ENCODE measurements around the gene IQCH.
A peak's percentile ranks its signal among the peaks of the same experiment; 100 is the strongest.

- TF ChIP-seq, protein P1, sequence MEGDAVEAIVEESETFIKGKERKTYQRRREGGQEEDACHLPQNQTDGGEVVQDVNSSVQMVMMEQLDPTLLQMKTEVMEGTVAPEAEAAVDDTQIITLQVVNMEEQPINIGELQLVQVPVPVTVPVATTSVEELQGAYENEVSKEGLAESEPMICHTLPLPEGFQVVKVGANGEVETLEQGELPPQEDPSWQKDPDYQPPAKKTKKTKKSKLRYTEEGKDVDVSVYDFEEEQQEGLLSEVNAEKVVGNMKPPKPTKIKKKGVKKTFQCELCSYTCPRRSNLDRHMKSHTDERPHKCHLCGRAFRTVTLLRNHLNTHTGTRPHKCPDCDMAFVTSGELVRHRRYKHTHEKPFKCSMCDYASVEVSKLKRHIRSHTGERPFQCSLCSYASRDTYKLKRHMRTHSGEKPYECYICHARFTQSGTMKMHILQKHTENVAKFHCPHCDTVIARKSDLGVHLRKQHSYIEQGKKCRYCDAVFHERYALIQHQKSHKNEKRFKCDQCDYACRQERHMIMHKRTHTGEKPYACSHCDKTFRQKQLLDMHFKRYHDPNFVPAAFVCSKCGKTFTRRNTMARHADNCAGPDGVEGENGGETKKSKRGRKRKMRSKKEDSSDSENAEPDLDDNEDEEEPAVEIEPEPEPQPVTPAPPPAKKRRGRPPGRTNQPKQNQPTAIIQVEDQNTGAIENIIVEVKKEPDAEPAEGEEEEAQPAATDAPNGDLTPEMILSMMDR (IDR thresholded peaks at IDR 0.05) = peak in 5 of 6 experiments; percentile 12 to 85 (median 55)
- TF ChIP-seq POLR2A (IDR thresholded peaks at IDR 0.05) = no peak
Observed at GRCh38 chr15:67303490-67304363, 49.1 kb downstream of the IQCH start.

Data from thyroid gland (tissue), 4 donors.